ENCODE data around the gene TRIM2. TPM values are rescaled to one million over a fixed set of nuclear protein-coding genes. Genes with fewer than 3 reads are reported as not detected.
A peak's percentile ranks its signal among the peaks of the same experiment; 100 is the strongest.

TRIM2 gene
- total RNA-seq, 4 donors from 2014 or later: 71.8 to 124 (median 95.3) TPM

DNA sequence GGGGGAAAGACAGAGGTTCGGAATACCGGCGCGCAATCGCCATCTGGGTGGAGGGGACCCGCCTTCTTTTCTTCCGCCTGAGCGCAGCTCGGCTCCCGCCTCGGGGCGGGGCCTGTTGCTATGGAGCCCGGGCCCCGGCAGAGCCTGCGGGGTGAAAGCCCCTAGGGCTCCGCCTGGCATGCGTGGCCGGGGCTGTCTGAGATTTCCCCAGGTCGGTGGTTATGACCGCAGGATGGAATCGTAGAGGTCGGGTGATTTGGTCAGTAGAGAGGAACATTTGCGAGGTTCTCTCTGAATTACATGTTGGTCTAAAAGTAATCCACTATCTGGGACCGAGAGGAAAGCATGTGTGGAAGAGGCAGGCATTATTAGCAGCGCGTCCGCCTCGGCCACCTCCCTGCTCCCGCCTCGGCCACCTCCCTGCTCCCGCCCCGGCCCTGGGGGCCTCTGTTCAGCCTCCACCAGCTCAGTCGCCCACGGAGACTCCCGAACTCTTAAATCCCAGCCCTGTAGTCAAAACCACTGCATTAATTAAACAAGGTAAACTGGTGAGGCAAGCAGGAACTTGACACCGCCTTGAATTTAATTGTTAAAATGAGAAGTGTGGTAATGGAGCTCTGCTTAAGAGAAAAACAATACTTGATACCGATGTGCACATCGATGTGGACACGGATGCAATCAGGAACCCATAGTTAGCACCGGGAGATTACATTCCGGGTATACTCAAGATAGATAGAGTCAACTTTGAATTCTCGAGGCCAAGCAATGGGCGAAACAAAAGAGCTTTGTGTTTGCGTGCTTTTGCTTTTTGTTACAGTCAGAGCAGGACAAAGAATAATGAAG, 45.2 kb downstream of the TRIM2 start:
- peak; percentile 87 for DNase-seq
- in situ Hi-C loops (cut with MboI; ENCODE audit: low pct_ligation_motif_present in 1 of 4, low pct_unique_long_range_greater_than_20kb in 1 of 4, low sequenced_read_pairs in 3 of 4) (no loop called here), intact Hi-C loops (cut with DNase I; ENCODE audit: low total_unique reads) (no loop called here)
- TF ChIP-seq POLR2AphosphoS5 (IDR thresholded peaks at IDR 0.05) (no peak), POLR2A (IDR thresholded peaks at IDR 0.05) (no peak), EP300 (IDR thresholded peaks at IDR 0.05; ENCODE audit: low read depth) (no peak)
- TF ChIP-seq, protein P1, sequence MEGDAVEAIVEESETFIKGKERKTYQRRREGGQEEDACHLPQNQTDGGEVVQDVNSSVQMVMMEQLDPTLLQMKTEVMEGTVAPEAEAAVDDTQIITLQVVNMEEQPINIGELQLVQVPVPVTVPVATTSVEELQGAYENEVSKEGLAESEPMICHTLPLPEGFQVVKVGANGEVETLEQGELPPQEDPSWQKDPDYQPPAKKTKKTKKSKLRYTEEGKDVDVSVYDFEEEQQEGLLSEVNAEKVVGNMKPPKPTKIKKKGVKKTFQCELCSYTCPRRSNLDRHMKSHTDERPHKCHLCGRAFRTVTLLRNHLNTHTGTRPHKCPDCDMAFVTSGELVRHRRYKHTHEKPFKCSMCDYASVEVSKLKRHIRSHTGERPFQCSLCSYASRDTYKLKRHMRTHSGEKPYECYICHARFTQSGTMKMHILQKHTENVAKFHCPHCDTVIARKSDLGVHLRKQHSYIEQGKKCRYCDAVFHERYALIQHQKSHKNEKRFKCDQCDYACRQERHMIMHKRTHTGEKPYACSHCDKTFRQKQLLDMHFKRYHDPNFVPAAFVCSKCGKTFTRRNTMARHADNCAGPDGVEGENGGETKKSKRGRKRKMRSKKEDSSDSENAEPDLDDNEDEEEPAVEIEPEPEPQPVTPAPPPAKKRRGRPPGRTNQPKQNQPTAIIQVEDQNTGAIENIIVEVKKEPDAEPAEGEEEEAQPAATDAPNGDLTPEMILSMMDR (IDR thresholded peaks at IDR 0.05): no peak
- Histone ChIP-seq H3K9me3 (no peaks in the 10 kb centered on the region), H3K27ac (peak overlapping the region; percentile 73 to 83 (median 81)), H3K4me1 (peaks cover 21 to 52% (median 38%) of the 10 kb centered on the region in 4 donors), H3K27me3 (no peaks in the 10 kb centered on the region), H3K4me3 (peak overlapping the region; percentile 10 to 55 (median 36)), H3K36me3 (no peaks in the 10 kb centered on the region)
- 7 to 10% methylated on average over 25 to 44 of the region's 44 CpGs for WGBS, 2 donors (ENCODE audit: low coverage in 1 of 2)

DNA sequence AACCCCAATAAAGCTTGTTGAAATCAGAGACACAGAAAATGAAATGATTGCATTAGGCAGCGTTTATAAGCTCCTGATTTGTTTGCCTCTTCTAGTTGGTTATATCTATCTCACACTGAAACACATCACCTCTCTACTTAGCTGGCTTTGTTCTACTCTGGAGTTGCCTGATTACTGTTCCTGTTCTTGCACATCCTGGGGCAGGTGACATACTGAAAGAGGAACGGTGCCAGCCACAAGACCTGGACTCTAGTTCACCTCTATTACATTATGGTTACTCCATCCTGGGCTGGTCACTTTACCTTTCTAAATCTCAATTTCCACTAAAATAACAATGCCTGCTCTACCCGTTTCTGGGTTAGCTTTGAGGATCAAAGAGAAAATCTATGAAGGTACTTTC, 47.9 kb downstream of the TRIM2 start:
- H3K27me3 ChIP-seq: no peaks in the 10 kb centered on the region
- H3K4me1 ChIP-seq: peaks cover 7 to 32% (median 20%) of the 10 kb centered on the region in 4 donors
- in situ Hi-C loops (cut with MboI; ENCODE audit: low pct_ligation_motif_present in 1 of 4, low pct_unique_long_range_greater_than_20kb in 1 of 4, low sequenced_read_pairs in 3 of 4) (no loop called here), intact Hi-C loops (cut with DNase I; ENCODE audit: low total_unique reads) (no loop called here)
- H3K9me3 ChIP-seq: no peaks in the 10 kb centered on the region
- H3K36me3 ChIP-seq: no peaks in the 10 kb centered on the region
- no peak overlapping the region for H3K27ac ChIP-seq
- no peak for DNase-seq
- no peak overlapping the region for H3K4me3 ChIP-seq
- TF ChIP-seq, protein P1 (IDR thresholded peaks at IDR 0.05): no peak
- TF ChIP-seq EP300 (IDR thresholded peaks at IDR 0.05; ENCODE audit: low read depth) (no peak), POLR2AphosphoS5 (IDR thresholded peaks at IDR 0.05) (no peak), POLR2A (IDR thresholded peaks at IDR 0.05) (no peak)
- 54 to 56% methylated on average over 3 of the region's 3 CpGs for WGBS, 2 donors (ENCODE audit: low coverage in 1 of 2)

DNA sequence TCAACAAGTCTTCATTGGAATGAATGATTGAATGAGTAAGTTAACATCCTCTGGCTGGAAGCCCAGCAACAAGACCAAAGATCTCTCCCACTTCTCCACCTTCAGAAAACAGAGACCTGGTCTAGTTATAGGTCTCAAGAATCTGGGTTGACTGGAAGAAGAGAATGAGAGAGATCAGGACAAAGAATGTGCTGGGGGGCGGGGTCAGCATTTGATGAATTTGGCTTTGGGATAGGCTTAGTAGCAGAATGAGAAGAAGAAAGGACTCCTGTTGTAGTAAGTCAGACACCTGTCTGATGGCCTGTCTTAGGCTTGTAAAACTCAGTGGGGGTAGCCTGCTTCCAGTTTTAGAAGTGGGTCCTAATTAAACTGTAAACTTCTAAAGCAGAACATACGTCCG, 51.0 kb downstream of the TRIM2 start:
- TF ChIP-seq POLR2AphosphoS5 (IDR thresholded peaks at IDR 0.05) (no peak), POLR2A (IDR thresholded peaks at IDR 0.05) (no peak), EP300 (IDR thresholded peaks at IDR 0.05; ENCODE audit: low read depth) (no peak)
- TF ChIP-seq, protein P1 (IDR thresholded peaks at IDR 0.05): no peak
- Histone ChIP-seq H3K36me3 (no peaks in the 10 kb centered on the region), H3K27ac (no peak overlapping the region), H3K4me3 (no peak overlapping the region), H3K9me3 (no peaks in the 10 kb centered on the region), H3K4me1 (peaks cover 3 to 34% (median 7%) of the 10 kb centered on the region in 4 donors), H3K27me3 (no peaks in the 10 kb centered on the region)
- DNase-seq: no peak
- intact Hi-C loops (cut with DNase I; ENCODE audit: low total_unique reads): no loop called here
- in situ Hi-C loops (cut with MboI; ENCODE audit: low pct_ligation_motif_present in 1 of 4, low pct_unique_long_range_greater_than_20kb in 1 of 4, low sequenced_read_pairs in 3 of 4): no loop called here
- WGBS, 2 donors (ENCODE audit: low coverage in 1 of 2): 54 to 86% methylated on average over 3 of the region's 3 CpGs

DNA sequence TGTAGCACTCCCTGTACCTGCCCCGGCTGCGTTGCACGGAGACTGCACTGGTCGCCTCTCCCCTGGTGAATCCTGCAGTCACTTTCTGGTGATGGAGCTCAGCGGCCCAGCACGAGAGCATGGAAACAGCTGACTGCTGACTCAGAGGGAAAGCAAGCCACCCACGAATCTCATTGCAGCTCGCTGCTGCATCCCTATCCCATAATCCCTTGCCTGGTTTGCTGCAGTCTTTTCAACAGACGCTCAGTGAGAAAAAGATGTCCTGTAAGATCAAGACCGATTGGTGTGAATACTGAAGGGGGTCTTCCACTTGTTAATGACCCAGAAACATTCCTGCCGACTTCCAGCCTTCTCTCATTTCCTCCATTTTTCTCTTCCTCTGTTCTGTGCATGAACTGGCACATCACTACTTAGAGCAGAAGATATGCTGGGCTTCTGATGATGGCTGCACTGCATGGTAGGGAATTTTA, 52.9 kb downstream of the TRIM2 start:
- WGBS, 2 donors (ENCODE audit: low coverage in 1 of 2): 51% methylated on average over 10 to 11 of the region's 11 CpGs
- no peak overlapping the region for H3K4me3 ChIP-seq
- TF ChIP-seq POLR2A (IDR thresholded peaks at IDR 0.05): no peak
- peak in 1 of 3 donors; percentile 11 for TF ChIP-seq POLR2AphosphoS5 (IDR thresholded peaks at IDR 0.05)
- H3K9me3 ChIP-seq: peaks cover 6 to 8% of the 10 kb centered on the region in 2 donors
- in situ Hi-C loops (cut with MboI; ENCODE audit: low pct_ligation_motif_present in 1 of 4, low pct_unique_long_range_greater_than_20kb in 1 of 4, low sequenced_read_pairs in 3 of 4): no loop called here
- DNase-seq: no peak
- peak overlapping the region in 3 of 4 donors; percentile 4 to 41 (median 5) for H3K27ac ChIP-seq
- H3K27me3 ChIP-seq: no peaks in the 10 kb centered on the region
- intact Hi-C loops (cut with DNase I; ENCODE audit: low total_unique reads): no loop called here
- H3K36me3 ChIP-seq: no peaks in the 10 kb centered on the region
- H3K4me1 ChIP-seq: peaks cover 3 to 52% (median 8%) of the 10 kb centered on the region in 4 donors

All from transverse colon (tissue), 4 donors.